EL (cell line): Measurements from ENCODE around the gene SNX5.
"Not testable (repeated sequence)": the region's sequence is repeated elsewhere in the genome, so short reads cannot be mapped to it uniquely, and the experiment has no call there.

Source experiments
- DNase-seq: peaks from one replicate; pipeline ENCODE4 v3.0.0-alpha.2; 2016

Gene SNX5

DNA sequence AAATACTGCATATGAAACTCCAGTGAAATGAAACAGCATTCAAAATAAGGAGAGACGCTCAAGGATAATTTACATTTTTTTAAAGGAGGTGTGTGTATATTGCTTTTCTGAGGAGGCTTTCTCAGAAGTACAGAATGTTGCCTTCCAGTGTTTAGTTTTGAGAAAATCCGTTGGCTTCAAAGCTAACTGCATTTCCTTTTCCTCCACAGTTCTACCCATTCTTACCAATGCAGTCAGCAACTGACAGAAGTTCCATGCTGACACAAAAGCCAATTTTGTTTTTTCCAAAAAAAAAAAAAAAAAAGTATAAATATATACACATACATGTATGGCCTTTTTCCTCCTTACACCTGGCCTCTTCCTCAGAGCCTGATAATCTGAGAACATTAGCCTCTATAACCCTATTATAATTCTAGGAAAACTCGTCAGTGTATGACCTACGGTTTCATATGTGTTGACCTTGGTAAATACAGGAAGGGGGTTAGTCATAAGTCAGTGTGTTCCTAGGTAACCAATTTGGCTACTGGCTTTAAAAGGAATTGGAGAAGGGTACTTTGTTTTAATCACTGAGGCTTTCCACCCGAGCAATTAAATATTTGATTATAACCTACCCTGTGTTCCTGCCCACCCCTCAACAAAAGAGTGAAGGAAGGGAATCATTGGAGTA lies 24.4 kb upstream of the SNX5 start:
- DNase-seq = no peak

DNA sequence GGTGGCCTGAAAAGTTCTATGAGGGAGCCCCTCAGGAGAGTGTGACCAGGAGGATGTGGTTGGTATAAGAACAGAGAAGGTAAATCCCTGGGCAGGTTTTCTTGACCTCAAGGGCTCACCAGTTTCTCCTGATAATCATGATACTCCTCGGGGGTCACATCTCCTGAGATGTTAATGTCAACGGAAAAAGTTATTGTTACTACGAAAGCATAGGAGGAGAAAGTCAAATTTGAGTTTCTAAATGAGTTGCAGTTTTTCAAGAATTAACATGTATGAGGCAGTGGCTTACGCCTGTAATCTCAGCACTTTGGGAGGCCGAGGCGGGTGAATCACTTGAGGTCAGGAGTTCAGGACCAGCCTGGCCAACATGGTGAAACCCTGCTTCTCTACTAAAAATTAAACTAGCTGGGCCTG lies 23.6 kb upstream of the SNX5 start:
- DNase-seq = no peak

DNA sequence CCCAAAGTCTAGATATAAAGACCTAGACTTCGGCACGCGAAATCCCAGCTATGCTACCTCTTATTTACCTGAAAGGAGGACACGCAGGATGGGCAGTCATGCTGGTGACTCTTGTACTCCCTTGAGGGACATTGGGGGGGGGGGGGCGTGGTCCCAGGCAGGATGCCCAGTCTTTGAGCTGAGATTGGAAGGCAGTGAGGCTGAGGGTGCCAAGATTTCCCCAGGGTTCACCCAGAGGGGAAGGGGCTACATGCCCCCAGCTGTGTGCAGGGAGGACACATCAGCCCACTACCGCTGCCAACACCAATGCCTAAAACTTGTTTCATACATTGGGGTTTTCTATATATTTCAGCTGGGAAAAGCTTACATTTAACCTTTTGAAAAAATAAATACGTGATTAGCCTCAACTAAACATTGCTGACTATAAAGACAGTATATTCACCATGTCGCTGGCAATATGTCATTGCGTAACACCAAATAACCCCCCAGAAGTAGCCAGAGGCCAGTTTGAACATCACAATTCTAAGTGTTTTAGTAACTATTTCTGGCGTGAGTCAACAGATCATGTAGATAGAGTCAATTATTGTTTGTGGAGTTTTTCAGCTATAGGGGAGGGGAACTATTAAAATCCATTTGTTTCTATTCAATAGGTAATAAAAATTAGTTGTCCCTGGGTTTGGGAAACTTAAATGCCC lies 21.8 kb upstream of the SNX5 start:
- peak; percentile 83 for DNase-seq

GRCh38 chr20:17987988-17988387 lies 19.4 kb upstream of the SNX5 start:
- no peak for DNase-seq

GRCh38 chr20:17985388-17986018 lies 16.9 kb upstream of the SNX5 start:
- DNase-seq = no peak

DNA sequence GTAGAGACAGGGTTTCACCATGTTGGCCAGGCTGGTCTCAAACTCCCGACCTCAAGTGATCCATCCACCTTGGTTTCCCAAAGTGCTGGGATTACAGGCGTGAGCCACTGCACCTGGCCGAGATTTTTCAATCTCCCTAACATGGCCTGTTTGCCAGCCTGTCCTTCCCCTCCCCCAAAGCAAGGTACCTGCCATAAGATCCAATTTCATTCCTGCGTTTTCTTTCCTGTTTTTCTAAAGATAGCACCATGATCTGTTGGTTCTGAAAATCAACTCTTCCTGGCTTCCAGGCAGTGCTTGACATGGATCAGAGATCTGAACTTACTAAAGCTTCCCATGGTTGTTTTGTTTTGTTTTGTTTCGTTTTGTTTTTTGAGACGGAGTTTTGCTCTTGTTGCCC lies 7.7 kb upstream of the SNX5 start:
- DNase-seq = no peak

DNA sequence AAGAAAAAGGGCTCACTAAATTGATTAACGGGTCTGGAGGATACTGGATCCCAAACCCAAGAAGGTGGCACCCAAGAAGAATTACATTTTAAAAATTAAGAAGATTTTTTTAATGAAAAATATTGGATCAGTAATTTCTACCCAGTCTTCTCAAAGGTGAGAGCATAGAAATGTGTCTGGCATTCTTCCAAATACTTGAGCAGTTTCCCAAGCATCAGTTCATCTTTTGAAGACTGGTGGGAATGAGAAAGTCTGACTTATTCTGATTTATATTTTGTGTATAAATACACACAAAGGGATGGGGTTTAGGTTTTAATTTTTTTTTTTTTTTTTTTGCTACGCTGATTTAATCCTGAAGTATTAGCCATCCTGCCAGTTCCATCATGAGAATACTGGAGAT lies 3.5 kb upstream of the SNX5 start:
- DNase-seq = peak; percentile 30

- peak; percentile 84 for DNase-seq
These were observed 2.9 kb upstream of the SNX5 start for GRCh38 chr20:17971300-17972013.

DNA sequence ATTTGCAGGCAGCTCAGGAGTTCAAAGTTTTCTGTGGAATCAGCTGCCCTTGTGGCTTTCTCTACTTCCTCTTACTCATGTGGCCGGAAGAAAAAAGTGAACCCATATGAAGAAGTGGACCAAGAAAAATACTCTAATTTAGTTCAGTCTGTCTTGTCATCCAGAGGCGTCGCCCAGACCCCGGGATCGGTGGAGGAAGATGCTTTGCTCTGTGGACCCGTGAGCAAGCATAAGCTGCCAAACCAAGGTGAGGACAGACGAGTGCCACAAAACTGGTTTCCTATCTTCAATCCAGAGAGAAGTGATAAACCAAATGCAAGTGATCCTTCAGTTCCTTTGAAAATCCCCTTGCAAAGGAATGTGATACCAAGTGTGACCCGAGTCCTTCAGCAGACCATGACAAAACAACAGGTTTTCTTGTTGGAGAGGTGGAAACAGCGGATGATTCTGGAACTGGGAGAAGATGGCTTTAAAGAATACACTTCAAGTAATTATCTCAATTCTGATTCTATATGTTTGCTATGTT lies 1.4 kb upstream of the SNX5 start:
- DNase-seq = peak; percentile 64

- peak; percentile 66 for DNase-seq
These were observed 787 bp upstream of the SNX5 start for GRCh38 chr20:17969278-17969883.

GRCh38 chr20:17967521-17968365 lies 851 bp downstream of the SNX5 start:
- DNase-seq = peak; percentile 28

- peak; percentile 50 for DNase-seq
These were observed 1.9 kb downstream of the SNX5 start for GRCh38 chr20:17966432-17967310.

DNA sequence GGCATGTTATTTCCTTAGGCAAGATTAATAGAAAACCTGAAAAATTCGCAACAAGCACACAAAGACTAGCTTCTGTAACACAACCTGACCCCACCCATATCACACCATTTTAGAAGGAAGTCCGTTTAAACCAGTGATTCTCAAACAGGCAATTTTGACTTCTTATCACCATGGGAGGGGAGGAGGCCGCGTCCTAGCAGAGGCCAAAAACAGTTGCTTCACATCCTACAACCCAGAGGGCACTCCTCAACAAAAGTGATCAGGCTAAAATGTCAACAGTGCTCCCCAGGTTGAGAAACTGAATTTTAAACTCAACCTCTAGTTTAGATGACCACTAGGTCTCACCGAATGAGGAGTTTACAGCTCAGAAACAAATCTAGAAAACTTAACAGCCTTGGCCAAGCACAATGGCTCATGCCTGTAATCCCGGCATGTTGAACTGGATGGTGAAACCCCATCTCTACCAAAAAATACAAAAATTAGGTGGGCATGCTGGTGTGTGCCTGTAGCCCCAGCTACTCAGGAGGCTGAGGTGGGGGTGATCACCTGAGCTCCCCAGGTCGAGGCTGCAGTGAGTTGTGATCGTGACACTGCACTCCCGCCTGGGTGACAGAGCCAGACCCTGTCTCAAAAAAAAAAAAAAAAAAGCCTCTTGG lies 3.4 kb downstream of the SNX5 start:
- no peak for DNase-seq

DNA sequence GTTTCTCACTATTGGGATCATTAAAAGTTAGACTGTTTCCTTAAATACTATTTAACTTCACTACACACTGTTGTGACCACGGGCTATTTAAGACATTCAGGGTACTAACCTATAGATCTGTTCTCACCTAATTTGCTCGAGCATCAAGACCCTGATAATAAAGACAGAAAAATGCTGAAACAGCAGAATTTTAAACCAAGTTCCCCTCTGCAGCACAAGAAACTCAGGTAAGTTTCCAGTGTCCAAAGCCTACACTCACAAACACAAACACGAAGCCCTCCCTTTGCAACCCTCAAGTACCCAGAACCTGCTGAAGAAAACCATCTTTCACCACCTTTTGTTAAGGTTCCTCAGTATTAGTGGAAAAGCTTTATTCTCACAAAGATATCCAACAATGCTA lies 4.0 kb downstream of the SNX5 start:
- no peak for DNase-seq

- DNase-seq = peak; percentile 5
These were observed 4.5 kb downstream of the SNX5 start for GRCh38 chr20:17964073-17964472.

- DNase-seq = peak; percentile 5
These were observed 5.3 kb downstream of the SNX5 start for GRCh38 chr20:17963114-17963897.

- DNase-seq = no peak
These were observed 7.0 kb downstream of the SNX5 start for GRCh38 chr20:17961587-17961940.

GRCh38 chr20:17960927-17961586 lies 7.5 kb downstream of the SNX5 start:
- peak; percentile 17 for DNase-seq

DNA sequence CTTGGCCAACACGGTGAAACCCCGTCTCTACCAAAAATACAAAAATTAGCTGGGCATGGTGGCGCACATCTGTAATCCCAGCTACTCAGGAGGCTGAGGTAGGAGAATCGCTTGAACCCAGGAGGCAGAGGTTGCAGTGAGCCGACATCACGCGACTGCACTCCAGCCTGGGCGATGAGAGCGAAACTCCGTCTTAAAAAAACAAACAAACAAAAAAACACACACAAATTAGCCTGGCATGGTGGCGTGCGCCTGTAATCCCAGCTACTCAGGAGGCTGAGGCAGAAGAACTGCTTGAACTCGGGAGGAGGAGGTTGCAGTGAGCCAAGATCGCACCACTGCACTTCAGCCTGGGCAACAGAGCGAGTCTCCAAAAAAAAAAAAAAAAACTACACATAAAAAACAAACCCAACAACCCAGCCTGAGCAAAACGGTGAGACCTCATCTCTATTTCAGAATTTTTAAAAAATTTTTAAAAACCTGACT lies 8.2 kb downstream of the SNX5 start:
- DNase-seq = not testable (repeated sequence)
